Activated CD8-positive, alpha-beta memory T cell treated with anti-CD3 and anti-CD28 coated beads for 36 hours (primary cell): ENCODE results near the gene ACOXL. TPM values are rescaled to one million over a fixed set of nuclear protein-coding genes. Genes with fewer than 3 reads are reported as not detected.
"Not testable (repeated sequence)": the region's sequence is repeated elsewhere in the genome, so short reads cannot be mapped to it uniquely, and the experiment has no call there.

Experiments
- CTCF ChIA-PET: fragments of 350-600 bp; sonication (Branson Sonifier 250); formaldehyde crosslinking; loops from one replicate; lab custom pipeline; 2021; ENCODE audit warnings: antibody characterized with exemption; lab: Charles Lee
- POLR2A ChIA-PET: fragments of 350-600 bp; sonication (Branson Sonifier 250); formaldehyde crosslinking; loops from one replicate; lab custom pipeline; 2021; ENCODE audit warnings: antibody characterized with exemption; lab: Charles Lee
- total RNA-seq, 2 experiments: library from RNA; stranded (reverse); gene quantifications; one replicate each; pipeline ENCODE4 v1.2.3, GENCODE V29; 2021

Gene ACOXL
- total RNA-seq: under 1 TPM; 0.23 to 0.30 TPM

DNA sequence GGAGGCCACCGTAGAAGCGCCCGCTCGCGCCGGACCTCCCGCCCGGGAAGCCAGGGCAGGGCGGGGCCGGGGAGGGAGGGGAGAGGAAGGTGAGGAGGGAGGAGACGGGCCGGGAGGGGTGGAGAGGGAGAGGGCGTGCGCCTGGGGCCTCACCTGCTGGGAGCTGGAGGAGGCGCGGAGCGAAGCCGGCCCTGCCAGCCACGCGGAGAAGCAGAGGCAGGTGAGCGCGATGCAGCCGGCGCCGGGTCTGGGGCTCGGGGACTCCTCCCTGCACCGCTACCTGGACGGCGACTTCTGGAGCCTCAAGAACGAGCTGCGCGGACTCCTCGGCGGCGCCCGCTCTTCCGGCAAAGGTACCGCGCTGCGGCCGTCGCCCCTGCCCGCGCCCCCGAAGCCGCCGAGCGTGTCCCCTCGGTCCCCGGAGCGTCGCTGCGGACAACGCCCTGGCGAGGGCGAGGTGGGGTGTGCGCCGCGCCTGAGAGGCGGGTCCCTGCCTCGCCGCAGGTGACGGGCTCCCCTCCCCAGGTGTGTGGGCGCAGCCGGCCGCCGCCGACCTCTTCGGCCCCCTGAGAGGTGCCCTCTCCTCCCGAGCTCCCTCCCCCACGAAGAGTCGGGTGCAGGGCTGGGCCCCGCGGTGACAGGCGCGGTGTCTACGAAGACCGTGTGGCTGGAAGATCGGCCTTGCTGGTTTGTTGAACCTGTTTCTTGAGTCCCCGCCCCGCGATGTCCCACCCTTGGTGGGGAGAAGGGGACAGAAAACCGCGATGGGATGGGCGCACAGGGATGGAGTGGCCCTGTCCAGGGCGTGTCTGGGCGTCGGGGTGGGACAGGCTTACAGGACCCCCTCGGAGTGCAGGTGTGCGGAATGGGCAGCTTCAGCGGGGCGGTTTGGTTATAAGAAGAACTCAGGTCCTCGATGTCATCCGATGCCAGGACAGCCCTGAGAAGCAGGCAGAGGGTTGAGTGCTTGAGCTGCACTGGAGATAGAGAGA is at the start of gene ACOXL:
Gene ACOXL, plus strand, starts transcription at position 152 of the 992 bp plus-strand sequence. CDS start 35,817 bp downstream, outside the sequence.
- CTCF ChIA-PET: no interaction called here
- POLR2A ChIA-PET: no interaction called here

DNA sequence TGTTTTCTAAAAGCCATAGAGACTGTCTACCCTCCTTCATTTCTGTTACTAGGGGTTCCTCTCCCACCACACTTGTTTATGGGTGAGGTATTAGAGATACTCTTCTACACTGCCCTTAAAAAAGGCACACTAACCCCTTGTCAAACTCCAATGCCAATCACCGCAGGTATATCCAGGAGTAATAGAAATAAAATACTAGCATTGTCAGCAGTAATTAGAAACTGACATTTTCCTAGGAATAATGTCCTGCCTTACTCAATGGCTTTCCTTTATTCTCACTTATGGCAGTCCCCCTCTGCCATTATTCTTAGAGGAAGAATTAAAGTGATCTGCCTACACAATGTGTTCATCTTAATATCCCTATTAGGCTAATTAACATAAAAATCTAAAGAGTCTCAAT is 49.5 kb upstream of the ACOXL start:
- POLR2A ChIA-PET: no interaction called here
- CTCF ChIA-PET: no interaction called here

DNA sequence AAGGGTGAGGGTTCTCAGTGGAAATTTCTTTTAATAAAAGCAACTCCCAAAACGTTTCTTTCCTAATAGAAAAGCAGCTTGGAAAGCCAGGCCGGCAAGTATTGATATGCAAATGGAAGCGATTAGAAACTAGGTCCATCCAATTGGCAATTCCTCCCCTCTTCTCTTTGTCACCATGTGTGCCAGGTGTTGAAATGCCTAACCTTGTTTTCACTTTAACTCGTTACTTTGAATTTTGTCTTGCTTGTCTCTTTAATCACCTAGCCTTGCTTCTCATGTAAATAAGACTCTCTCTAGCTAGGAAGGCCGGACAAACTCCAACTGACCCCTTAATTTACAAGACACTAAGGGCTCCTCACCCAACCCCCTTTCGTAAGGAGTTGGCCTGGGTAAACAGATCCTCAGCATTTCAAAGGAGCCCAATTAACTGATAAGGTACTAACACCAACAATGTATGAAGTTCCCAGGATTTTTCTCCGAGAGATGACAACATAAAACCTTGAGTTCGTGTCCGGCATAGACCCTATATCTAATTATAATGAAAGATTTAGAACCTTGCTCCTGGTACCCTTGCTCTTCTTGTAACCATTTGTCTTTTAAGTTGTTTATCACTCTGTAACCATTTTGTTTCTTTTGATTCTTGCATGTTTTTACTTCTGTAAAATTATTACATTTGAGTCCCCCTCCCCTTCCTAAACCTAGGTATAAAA is 44.4 kb upstream of the ACOXL start:
- POLR2A ChIA-PET: interaction anchor here (0.6 kb wide), 1 partner anchor 39 kb away, joined by 5 read pairs; no protein-coding TSS in a partner anchor
- CTCF ChIA-PET: not testable (repeated sequence)

DNA sequence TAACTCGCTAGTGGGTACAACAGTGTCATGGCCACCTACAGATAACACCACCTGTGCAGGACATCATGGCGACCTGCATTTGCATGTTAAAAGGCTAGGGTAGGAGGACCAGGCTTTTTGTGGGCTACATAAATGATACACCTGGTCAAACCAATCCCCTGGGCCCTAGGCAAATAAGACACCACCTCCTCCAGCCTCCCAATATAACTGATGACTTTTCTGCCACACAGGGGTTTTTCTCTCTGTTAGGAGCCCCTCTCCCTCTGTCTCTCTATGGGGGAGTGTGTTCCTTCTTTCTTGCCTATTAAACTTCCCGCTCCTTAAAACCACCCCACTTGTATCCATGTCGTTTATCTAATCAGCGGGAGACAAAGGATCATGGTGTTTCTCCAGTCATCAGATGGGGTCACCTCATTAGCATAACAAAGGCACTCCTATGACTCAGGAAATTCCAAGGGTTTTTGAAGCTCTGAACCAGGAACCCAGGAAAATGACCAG is 43.7 kb upstream of the ACOXL start:
- ChIA-PET POLR2A (interaction anchor here (0.6 kb wide), 1 partner anchor 40 kb away, joined by 5 read pairs; no protein-coding TSS in a partner anchor), CTCF (interaction anchor here (1.0 kb wide), 1 partner anchor 11 kb away, joined by 3 read pairs; the partner anchor contains the start of gene BUB1)

DNA sequence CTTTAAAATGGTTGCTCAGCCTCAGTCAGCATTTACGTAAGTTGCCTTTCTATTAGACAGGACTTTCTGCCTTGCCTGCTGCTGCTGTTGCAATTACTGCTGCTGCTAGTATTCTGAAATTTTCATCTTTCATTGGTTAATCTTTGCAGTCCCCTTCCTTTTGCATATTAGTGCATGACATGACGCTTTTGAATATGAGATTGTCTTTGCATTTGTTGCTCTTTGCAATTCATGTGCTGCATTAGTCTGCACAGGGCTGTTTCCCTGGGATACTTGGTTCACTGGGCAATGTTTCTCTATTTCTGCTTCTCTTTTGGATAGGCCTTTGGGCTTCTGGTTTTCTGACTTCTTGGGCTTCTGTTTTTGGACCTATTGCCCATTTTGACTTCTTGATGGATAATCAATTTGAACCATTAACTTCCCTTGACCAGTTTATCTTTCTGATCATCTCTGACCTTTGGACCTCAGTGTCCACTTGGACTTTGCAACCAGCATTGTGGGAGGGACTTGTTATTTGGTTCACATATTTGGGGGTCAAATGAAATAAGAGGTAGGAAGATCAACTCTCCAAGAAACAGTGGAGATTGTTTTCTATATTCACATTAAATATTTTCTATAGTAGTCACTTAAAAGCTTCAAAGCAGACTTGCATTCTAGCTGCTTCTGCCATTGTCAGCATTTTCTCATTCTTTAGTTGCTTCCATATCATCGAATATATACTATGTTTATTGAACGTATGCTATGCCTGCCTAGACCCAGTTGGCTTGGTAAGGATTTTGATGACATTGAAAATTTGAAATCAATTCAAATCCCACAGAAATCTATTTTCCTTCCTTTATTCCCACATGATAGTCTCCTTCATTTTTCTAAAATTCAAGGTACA is 42.0 kb upstream of the ACOXL start:
- ChIA-PET CTCF (no interaction called here), POLR2A (no interaction called here)

DNA sequence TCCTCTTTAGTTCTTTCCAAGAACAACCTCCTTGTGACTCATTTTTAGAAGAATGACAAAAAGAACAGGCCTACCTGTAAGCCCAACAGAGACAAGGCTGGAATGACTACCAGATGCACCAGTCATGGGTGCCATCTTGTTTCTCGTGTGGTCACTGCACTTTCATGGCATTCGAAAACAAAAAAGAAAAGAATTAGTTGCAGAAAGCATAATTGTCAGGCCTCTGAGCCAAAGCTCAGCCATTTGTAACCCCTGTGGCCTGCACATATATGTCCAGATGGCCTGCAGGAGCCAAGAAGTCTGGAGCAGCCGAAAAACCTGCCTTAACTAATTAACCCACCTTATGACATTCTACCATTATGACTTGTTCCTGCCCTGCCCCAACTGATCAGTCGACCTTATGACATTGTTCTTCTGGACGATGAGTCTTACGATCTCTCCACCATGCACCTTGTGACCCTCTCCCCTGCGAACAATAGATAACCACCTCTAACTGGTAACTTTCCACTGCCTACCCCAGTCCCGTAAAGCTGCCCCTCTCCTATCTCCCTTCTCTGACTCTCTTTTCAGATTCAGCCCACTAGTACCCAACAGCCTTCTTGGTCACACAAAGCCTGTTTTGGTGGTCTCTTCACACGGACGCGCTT is 40.6 kb upstream of the ACOXL start:
- ChIA-PET POLR2A (no interaction called here), CTCF (no interaction called here)

DNA sequence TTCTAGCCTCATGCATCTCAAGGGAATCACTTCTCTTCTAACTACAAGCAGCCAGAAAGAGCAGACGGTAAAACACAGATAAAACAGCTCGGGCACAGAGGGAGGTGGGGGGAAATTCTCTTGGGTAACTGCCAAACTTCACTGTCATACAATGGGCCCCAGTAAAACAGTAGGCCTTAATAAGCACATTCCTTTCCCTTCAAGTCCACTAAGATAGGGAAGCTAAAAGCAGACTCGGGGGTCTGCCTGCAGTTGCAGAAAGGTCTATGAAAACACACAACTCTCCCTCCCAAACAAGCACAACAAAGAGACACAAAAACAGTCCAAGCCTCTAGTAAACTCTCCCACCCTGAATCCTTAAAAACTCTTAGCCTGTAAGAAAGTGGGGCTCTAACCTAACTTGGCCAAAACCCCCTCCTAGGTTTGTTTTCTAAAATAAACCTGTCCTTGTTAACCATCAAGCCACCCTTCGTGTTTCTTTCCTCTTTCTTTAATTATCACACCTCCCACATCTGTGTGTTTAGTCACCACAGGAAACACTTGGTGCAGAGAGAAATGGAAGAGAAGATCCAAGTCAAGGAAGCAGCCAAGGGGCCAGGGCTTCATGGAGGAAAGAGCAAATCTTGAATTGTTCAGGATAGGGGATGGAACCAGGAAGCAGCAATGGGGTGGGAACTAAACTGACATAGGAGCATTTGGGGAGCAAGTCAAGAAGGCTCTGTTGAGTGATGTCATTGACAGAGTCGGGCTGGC is 37.1 kb upstream of the ACOXL start:
- CTCF ChIA-PET: interaction anchor here (0.7 kb wide), 1 partner anchor 215 kb away, joined by 7 read pairs; no protein-coding TSS in a partner anchor
- POLR2A ChIA-PET: not testable (repeated sequence)

DNA sequence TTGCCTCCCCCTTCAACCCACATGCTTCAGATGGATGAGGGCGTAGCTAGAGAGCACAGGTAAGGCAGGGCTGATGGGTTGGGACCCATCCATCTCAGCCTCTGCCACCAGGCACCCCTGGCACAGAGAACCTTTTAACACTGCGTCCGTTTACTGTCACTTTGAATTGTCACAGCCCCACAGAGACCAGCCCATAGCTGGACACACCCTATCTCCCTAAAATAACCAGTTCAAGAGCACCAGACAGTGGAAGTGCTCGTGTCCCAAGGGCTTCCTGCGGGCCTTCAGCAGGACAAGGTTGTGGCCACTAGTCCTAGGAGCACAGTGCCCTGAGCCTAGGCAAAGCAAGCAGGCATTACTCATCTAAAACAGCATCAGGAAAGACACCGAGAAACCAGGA is 34.1 kb upstream of the ACOXL start:
- CTCF ChIA-PET, POLR2A ChIA-PET: not testable (repeated sequence)

DNA sequence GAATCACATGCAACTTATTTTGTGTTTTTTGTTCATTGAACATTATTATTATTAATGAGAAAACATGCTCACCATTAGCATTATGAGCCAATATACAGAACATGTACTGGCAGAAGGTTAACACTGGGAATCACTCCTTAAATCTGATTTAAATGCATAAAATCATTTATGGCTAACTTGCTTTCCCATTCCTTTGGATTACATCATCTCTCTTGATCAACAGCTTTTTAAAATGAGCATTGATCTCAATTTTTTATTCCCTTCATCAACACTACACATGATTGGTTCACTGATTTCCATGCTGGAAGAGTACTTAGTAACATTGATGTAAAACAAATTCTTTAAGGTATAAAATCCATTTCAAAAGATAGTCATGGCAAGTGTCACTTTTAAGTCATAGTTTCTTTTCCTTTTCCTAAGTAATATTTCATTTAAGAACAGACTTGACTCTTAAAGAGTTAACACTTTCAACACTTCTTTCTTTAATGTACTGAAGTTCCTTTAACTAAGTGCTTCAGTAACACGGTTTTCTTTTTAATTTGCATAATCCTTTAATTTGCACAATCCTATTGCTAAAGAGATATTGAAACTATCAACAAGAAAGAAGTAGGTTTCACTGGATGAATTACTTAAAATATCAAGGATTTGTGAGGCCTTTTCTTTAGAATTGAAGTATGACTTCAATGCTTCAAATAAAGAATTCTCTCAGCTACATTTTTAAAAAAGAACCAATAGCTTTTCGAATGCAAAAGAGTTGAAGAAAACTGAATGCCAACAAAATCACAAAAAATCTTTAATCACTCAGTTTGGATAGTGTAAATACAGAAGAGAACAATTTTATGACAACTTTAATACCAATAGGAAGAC is 29.6 kb upstream of the ACOXL start:
- ChIA-PET POLR2A (no interaction called here), CTCF (no interaction called here)

DNA sequence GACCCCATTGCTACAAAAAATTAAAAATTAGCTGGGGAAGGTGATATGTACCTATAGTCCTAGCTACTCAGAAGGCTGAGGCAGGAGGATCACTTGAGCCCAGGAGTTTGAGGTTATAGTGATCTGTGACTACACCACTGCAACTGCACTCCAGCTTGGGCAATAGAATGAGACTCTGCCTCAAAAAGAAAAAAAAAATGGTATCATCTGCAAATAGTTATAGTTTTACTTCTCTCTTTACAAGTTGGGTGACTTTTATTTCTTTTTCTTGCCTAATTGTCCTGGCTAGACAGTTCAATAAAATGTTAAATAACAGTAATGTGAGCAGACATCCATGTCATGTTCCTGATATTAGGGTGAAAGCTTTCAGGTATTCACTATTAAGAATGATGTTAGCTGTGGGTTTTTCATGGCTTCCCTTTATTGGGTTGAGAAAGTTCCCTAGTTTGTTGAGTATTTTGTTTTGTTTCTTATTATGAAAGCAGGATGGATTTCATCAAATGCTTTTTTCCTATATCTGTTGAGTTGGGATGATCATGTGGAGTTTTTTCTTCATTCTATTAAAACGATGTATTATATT is 24.9 kb upstream of the ACOXL start:
- POLR2A ChIA-PET: no interaction called here

DNA sequence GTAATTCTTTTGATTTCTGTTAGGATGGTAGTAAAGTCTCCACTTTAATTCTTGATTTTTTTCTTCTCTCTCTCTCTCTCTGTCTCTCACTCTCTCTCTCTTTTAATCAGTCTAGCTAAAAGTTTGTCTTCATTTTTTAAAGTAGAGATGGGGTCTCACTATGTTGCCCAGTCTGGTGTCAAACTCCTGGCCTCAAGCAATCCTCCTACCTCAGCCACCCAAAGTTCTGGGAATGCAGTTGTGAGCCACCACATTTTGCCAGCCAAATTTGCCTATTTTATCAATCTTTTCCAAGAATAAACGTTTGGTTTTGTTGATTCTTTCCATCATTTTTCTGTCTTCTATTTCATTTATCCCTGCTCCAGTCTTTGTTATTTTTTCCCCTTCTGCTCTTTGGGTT is 23.9 kb upstream of the ACOXL start:
- ChIA-PET CTCF (no interaction called here), POLR2A (no interaction called here)

More for the DNA sequence above, 24.9 kb upstream of the ACOXL start:
- CTCF ChIA-PET: no interaction called here

DNA sequence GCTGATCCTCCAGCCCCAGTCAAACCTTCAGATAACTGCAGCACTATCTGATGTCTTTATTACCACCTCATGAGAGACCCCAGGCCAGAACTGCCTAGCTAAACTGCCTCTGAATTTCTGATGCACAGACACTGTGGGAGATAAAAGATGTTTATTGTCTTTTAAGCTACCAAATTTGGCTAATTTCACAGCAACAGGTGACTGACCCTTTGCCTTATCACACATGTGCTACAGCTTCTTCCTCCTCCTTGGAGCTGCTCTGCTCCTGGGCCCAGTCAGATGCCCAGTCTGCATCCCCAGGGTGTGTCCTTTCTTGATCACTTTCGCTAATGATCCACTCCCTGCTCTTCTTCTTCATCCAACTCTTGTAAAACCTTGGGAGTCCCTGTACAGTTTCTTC is 19.6 kb upstream of the ACOXL start:
- ChIA-PET CTCF (interaction anchor here (0.6 kb wide), 1 partner anchor 292 kb away, joined by 3 read pairs; no protein-coding TSS in a partner anchor), POLR2A (no interaction called here)

DNA sequence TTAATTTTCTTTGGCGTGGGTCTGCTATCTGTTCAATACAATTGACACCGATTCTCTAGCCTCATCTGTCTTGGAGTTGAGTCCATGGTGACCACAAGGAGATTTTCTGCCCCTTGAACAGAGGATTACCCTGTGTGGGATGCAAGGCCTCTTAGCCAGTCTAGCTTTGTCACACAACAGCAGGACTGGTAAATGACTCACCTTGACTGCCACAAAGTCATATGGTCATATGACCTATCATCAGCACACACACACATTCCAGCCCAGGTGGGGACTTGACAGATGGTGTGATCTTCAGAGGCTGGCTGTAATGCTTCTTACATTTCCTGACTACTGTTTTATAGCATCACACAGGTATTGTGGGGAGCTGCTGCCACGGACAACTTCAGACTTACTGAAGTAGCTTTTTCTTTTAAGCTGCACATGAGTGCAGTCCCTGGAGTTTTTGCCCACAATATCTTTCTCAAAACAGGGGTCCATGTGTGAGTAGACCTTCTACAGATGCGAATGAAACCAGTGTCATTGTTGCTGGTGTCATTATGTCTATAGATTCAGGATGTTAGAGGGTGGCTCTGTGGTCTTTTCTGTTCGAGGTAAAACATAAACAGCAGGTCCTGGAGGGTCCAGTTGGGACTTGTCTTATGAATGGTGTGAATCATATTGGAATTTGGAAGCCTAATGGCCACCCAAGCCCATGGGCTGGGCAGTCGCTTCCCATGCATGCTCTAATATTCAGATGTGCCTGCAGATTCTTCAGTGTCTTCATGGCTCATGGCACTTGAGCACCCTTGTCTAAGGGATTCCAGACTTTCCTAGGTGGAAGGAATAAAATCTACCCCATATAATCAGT is 18.6 kb upstream of the ACOXL start:
- ChIA-PET POLR2A (no interaction called here), CTCF (no interaction called here)

DNA sequence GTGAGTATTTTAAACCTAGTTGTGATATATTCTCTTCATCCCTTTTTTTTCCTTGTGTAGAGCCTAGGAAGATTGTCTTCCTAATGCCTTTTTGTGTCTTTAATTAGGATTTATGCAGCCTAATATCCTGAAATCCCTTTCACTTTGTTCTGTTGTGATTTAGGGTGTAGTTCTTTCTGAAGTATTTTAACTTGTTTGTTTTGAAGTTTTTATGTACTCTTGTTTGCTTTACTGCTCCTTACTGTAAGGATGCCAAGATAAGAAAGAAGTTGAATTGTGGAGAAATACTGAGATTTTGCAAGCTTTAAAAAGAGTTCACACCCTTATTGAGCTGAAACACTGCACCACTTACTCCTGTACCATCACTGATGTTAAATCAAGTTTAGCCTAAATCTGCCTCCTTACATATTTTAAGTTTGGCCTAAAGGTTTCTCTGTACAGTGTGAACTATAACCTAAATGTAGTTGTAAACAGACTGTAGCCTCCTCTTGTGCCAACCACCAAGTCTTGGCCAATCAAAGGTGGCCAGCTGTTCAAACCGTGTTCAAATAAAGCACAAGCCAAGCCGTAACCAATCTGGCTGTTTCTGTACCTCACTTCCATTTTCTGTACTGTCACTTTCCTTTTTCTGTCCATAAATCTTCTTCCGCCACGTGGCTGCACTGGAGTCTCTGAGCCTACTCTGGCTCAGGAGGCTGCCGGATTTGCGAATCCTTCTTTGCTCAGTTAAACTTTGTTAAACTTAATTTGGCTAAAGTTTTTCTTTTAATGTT is 17.7 kb upstream of the ACOXL start:
- CTCF ChIA-PET: no interaction called here
- POLR2A ChIA-PET: no interaction called here
